HepG2 (cell line): ENCODE measurements around the gene AJM1. TPM values are rescaled to one million over a fixed set of nuclear protein-coding genes. Genes with fewer than 3 reads are reported as not detected.

Source experiments
- ATAC-seq: fragments of 200-7000 bp; cut with Tn5 transposase; 3 replicates; pipeline ENCODE4 v1.9.1; 2020; ENCODE audit warnings: mild to moderate bottlenecking, moderate library complexity
- BruUV-seq: library from RNA; stranded (reverse); fragments of 400-500 nt; replicated peaks from 2 replicates; lab custom pipeline; 2021; lab: Mats Ljungman, UMichigan
- CTCF ChIA-PET: fragments of 300-600 bp; formaldehyde crosslinking; extraction: SDS; loops from one replicate; lab custom pipeline; 2021; ENCODE audit warnings: low total read pairs, inconsistent platforms, low intra/inter-chr PET ratio; lab: Yijun Ruan, JAX
- POLR2A ChIA-PET: fragments of 350-600 bp; sonication (Branson Sonifier 250); formaldehyde crosslinking; loops from one replicate; lab custom pipeline; 2020; ENCODE audit warnings: antibody characterized with exemption, inconsistent platforms; lab: Yijun Ruan, JAX
- DNase-seq: peaks from one replicate; pipeline ENCODE4 v3.0.0-alpha.2; 2015; ENCODE audit warnings: low spot score
- FAIRE-seq: peaks from 3 replicates; lab custom pipeline; 2011; peaks lifted over from hg19 to GRCh38; lab: Jason Lieb, UNC
- H2AFZ ChIP-seq: one replicate; pipeline ENCODE4 v1.6.1; 2011; ENCODE audit warnings: low read length, inconsistent platforms
- H3K27ac ChIP-seq: fragments of 300-600 bp; 3 replicates; pipeline ENCODE4 v1.8.0; 2011; ENCODE audit warnings: mixed run types, mild to moderate bottlenecking, mixed read lengths, low read length, inconsistent platforms; ENCODE audit not compliant: insufficient read depth; ENCODE audit errors: extremely low read length
- H3K27me3 ChIP-seq, 2 experiments: fragments of 200-600 bp in 1 of 2; 2 replicates in 1 of 2; 3 replicates in 1 of 2; pipeline versions ENCODE4 v1.6.0 to v1.8.0; 2011; ENCODE audit warnings: low read length in 2 of 2, mild to moderate bottlenecking in 2 of 2, moderate library complexity in 2 of 2, inconsistent platforms in 1 of 2; ENCODE audit not compliant: insufficient read depth in 2 of 2, control insufficient read depth in 1 of 2
- H3K36me3 ChIP-seq, 2 experiments: fragments of 200-600 bp in 1 of 2; replicated peaks in 1 of 2; 2 replicates in 1 of 2; 3 replicates in 1 of 2; pipeline versions ENCODE4 v1.5.1 to v1.8.0; 2011; ENCODE audit warnings: low read length in 2 of 2, inconsistent platforms in 1 of 2; ENCODE audit not compliant: insufficient read depth in 2 of 2, control insufficient read depth in 1 of 2
- H3K4me1 ChIP-seq: 2 replicates; pipeline ENCODE4 v1.5.1; 2012; ENCODE audit warnings: low read length, inconsistent platforms; ENCODE audit not compliant: insufficient read depth
- H3K4me2 ChIP-seq: 2 replicates; pipeline ENCODE4 v1.6.0; 2011; ENCODE audit warnings: low read depth, low read length, inconsistent platforms
- H3K4me3 ChIP-seq, 3 experiments: fragments of 200-600 bp in 1 of 3; sonication (generic), shearing (Covaris generic) in 1 of 3; replicated peaks in 1 of 3; 2 replicates each; pipeline ENCODE4 v1.5.1; 2011 to 2016; ENCODE audit warnings: low read length in 3 of 3, inconsistent platforms in 2 of 3, low read depth in 2 of 3, mild to moderate bottlenecking in 2 of 3, control low read depth in 1 of 3, mixed read lengths in 1 of 3; ENCODE audit not compliant: insufficient read depth in 1 of 3
- H3K79me2 ChIP-seq: one replicate; pipeline ENCODE4 v1.6.1; 2011; ENCODE audit warnings: low read length, inconsistent platforms; ENCODE audit not compliant: insufficient read depth
- H3K9ac ChIP-seq: 2 replicates; pipeline ENCODE4 v1.6.0; 2011; ENCODE audit warnings: mild to moderate bottlenecking, low read depth, low read length, inconsistent platforms; ENCODE audit not compliant: insufficient read depth
- H3K9me3 ChIP-seq: 2 replicates; pipeline ENCODE4 v1.5.1; 2012; ENCODE audit warnings: mild to moderate bottlenecking, low read length
- H4K20me1 ChIP-seq: 2 replicates; pipeline ENCODE4 v1.6.0; 2011; ENCODE audit warnings: inconsistent platforms, mild to moderate bottlenecking, low read length, moderate library complexity; ENCODE audit not compliant: insufficient read depth
- HDAC1 ChIP-seq: sonication (generic); formaldehyde crosslinking; IDR thresholded peaks from 2 replicates; pipeline ENCODE4 v1.5.1; 2020; ENCODE audit warnings: mild to moderate bottlenecking, missing genetic modification reagents
- HOXA3 ChIP-seq: sonication (generic); formaldehyde crosslinking; IDR thresholded peaks from 2 replicates; pipeline ENCODE4 v1.5.0; 2020; ENCODE audit warnings: missing genetic modification reagents
- MTA1 ChIP-seq: sonication (generic); formaldehyde crosslinking; IDR thresholded peaks from 2 replicates; pipeline ENCODE4 v1.4.0; 2020; ENCODE audit warnings: missing genetic modification reagents, mild to moderate bottlenecking, borderline replicate concordance
- REL ChIP-seq: sonication (generic); formaldehyde crosslinking; conservative IDR thresholded peaks from 2 replicates; pipeline ENCODE4 v1.8.0; 2022; ENCODE audit warnings: mild to moderate bottlenecking, missing genetic modification reagents, moderate library complexity
- SAP130 ChIP-seq: IDR thresholded peaks from 2 replicates; pipeline ENCODE4 v1.6.1; 2016; ENCODE audit warnings: low read depth
- SCMH1 ChIP-seq: sonication (generic); formaldehyde crosslinking; IDR thresholded peaks from 2 replicates; pipeline ENCODE4 v1.9.0; 2021; ENCODE audit warnings: missing genetic modification reagents, mild to moderate bottlenecking, borderline replicate concordance
- SMC3 ChIP-seq: IDR thresholded peaks from 2 replicates; pipeline ENCODE4 v1.6.1; 2011; ENCODE audit warnings: low read length, improper control_type of control experiment
- SRSF1 ChIP-seq: fragments of 200-400 bp; formaldehyde crosslinking; optimal IDR thresholded peaks from 2 replicates; pipeline ENCODE3; 2017; ENCODE audit warnings: mild to moderate bottlenecking, low read depth, low read length, moderate library complexity
- TEAD3 ChIP-seq: optimal IDR thresholded peaks from 2 replicates; pipeline ENCODE3; 2016; ENCODE audit warnings: borderline replicate concordance
- ZBTB7B ChIP-seq: sonication (generic); formaldehyde crosslinking; IDR thresholded peaks from 2 replicates; pipeline ENCODE4 v1.4.0; 2020; ENCODE audit warnings: missing genetic modification reagents
- ZNF296 ChIP-seq: sonication (generic); formaldehyde crosslinking; conservative IDR thresholded peaks from 2 replicates; pipeline ENCODE4 v1.5.0; 2020; ENCODE audit warnings: mild to moderate bottlenecking, missing genetic modification reagents
- ZNF33B ChIP-seq: sonication (generic); formaldehyde crosslinking; IDR thresholded peaks from 2 replicates; pipeline ENCODE4 v1.5.1; 2020; ENCODE audit warnings: mild to moderate bottlenecking, missing genetic modification reagents
- ZNF451 ChIP-seq: sonication (generic); formaldehyde crosslinking; IDR thresholded peaks from 2 replicates; pipeline ENCODE4 v1.5.0; 2020; ENCODE audit warnings: mild to moderate bottlenecking, missing genetic modification reagents
- ZNF607 ChIP-seq: sonication (generic); formaldehyde crosslinking; IDR thresholded peaks from 2 replicates; pipeline ENCODE4 v1.5.1; 2020; ENCODE audit warnings: missing genetic modification reagents, mild to moderate bottlenecking, borderline replicate concordance
- ZSCAN29 ChIP-seq: sonication (generic); formaldehyde crosslinking; conservative IDR thresholded peaks from 2 replicates; pipeline ENCODE4 v1.4.0; 2020; ENCODE audit warnings: mild to moderate bottlenecking, missing genetic modification reagents
- whole genome bisulfite sequencing: methylation state at CpG from one replicate; pipeline ENCODE4 v1.1.6; 2017; ENCODE audit warnings: low lambda C conversion rate; 5-methylcytosine and 5-hydroxymethylcytosine counted together
- in situ Hi-C: cut with HindIII; loops from 2 replicates; pipeline ENCODE4 v1.10.0; 2017; ENCODE audit warnings: low pct_unique_long_range_greater_than_20kb; ENCODE audit not compliant: extremely low pct_ligation_motif_present
- intact Hi-C: fragments of 100-400 bp; cut with micrococcal nuclease; formaldehyde crosslinking; loops from one replicate; pipeline ENCODE4 v1.10.0; 2022; ENCODE audit not compliant: unreplicated experiment
- polyA plus RNA-seq, 8 experiments: library from polyadenylated mRNA; depleted of rRNA in 3 of 8; stranded (reverse) in 7 of 8; unstranded in 1 of 8; fragments of >200 nt; fragmentation: Illumina TruSeq in 4 of 8; extraction: Trizol in 4 of 8; gene quantifications; 2 replicates each; pipeline versions ENCODE4 v1.2.1 to v1.2.3, GENCODE V29; 2011 to 2016; ENCODE audit warnings: low read depth in 4 of 8, missing spikeins in 1 of 8, mixed read lengths in 1 of 8; ENCODE audit not compliant: insufficient read depth in 1 of 8
- total RNA-seq, 5 experiments: library from RNA; depleted of rRNA; stranded (reverse); fragments of >200 nt; fragmentation: Illumina TruSeq; extraction: Trizol; gene quantifications; 2 replicates each; pipeline ENCODE4 v1.2.3, GENCODE V29; 2016; ENCODE audit warnings: low read depth in 1 of 5
- TF ChIP-seq, protein P1 (sequence below): sonication (generic); formaldehyde crosslinking; IDR thresholded peaks from 2 replicates; pipeline ENCODE4 v1.8.1; 2023; ENCODE audit warnings: mild to moderate bottlenecking, moderate library complexity, missing genetic modification reagents
- TF ChIP-seq, protein P2 (sequence below): sonication (generic); formaldehyde crosslinking; conservative IDR thresholded peaks from 2 replicates; pipeline ENCODE4 v1.4.0; 2020; ENCODE audit warnings: missing genetic modification reagents
- TF ChIP-seq, protein P3 (sequence below): sonication (generic); formaldehyde crosslinking; IDR thresholded peaks from 2 replicates; pipeline ENCODE4 v1.8.0; 2022; ENCODE audit warnings: missing genetic modification reagents, mild to moderate bottlenecking, borderline replicate concordance
- TF ChIP-seq, protein P4 (sequence below): sonication (generic); formaldehyde crosslinking; IDR thresholded peaks from 2 replicates; pipeline ENCODE4 v1.4.0; 2020; ENCODE audit warnings: missing genetic modification reagents

The AJM1 gene
- total and polyA plus RNA-seq, 2 of the 13 experiments (the other 11 are each of a cell fraction or from before 2014, with no cell fraction given), result 1.1 to 1.2 TPM

DNA sequence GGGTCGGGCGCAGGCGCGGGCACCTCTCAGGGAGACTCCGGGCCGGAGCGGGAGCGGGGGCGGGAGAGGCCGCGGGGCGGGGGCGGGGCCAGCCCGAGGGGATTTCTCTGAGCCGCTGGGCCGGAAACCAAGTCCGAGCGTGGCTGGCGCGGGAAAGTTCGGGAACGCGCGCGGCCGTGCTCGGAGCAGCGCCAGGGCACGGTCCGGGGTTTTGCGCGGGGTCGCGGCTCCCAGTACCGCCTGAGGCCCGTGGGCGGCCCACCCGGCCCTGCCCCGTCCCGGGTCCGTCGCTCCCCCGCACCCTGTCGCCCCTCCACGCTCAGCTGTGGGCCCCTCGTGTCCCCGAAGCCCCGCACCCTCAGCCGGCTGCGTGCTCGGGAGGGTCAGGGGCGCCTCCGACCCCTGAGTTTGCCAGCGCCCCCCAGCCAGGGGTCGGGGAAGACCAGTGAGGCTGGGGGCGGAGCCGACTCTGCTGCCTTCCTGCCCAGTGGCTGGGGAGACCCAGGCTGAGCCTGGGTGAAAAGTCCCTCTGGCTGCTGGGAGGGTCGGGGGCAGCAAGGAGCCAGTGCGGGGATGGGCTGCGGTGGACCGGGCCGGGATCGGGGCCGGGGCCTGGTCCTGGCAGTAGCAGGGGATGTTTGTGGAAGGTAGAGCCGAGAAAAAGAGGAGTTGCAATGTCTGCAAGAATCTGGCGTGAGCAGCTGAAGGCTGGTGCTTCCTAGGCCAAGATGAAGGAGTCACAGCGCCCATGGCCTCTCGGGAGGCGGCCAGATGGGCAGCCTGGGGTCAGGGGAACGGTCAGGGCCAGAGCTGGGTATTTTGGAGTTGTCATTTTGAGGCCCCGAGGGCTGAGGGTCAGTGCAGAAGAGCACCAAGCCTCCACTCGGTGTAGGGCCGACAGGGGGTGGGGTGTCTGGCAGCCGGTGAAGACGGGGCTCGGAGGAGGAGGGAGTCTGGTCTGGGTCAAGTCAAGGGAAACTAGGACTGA, 44.6 kb downstream of the AJM1 start:
- 0% methylated on average over 21 of the region's 76 CpGs for WGBS
- Histone ChIP-seq H3K79me2 (peaks cover 50% of the 10 kb centered on the region), H2AFZ (no peak overlapping the region), H3K36me3 (peaks cover 0 to 12% of the 10 kb centered on the region in 2 experiments; a peak in 3 of 5 replicates), H3K27me3 (no peaks in the 10 kb centered on the region), H3K4me3 (peak overlapping the region; percentile 66 to 92 (median 81)), H4K20me1 (0 out of 2 replicates have a peak, but pooled peaks cover 10% of the 10 kb centered on the region), H3K4me2 (peak overlapping the region; percentile 96), H3K27ac (peak overlapping the region; percentile 74), H3K9ac (peak overlapping the region; percentile 89), H3K9me3 (no peaks in the 10 kb centered on the region), H3K4me1 (peaks cover 50% of the 10 kb centered on the region)
- no TSS peak for BruUV-seq
- intact Hi-C loops, result loop anchor here (5.0 to 10.0 kb wide), 2 partner anchors 50 to 102 kb away; no protein-coding TSS in a partner anchor
- ChIA-PET POLR2A (interaction anchor here (0.9 to 7.1 kb wide), 15 partner anchors 9 to 243 kb away, joined by 3 to 45 read pairs (median 5); partner anchors contain the start of genes C8G, EDF1, FBXW5 and MAN1B1), CTCF (no interaction called here)
- FAIRE-seq, result no peak
- in situ Hi-C loops, result no loop called here
- ATAC-seq, result peak; percentile 15; the same call in 2 of the 3 replicates
- DNase-seq, result no peak
- TF ChIP-seq TEAD3 (CRISPR knock-in tag) (peak; percentile 28), ZNF296 (CRISPR knock-in tag) (0 out of 2 replicates have a peak, but pooled peaks have one; percentile 52), ZNF33B (CRISPR knock-in tag) (peak; percentile 65; the same call in 1 of the 2 replicates), ZSCAN29 (CRISPR knock-in tag) (0 out of 2 replicates have a peak, but pooled peaks have one; percentile 25), MTA1 (CRISPR knock-in tag) (peak; percentile 65), ZNF451 (CRISPR knock-in tag) (peak; percentile 81; the same call in 1 of the 2 replicates), SMC3 (no peak), REL (0 out of 2 replicates have a peak, but pooled peaks have one; percentile 75), ZBTB7B (CRISPR knock-in tag) (peak; percentile 58; the same call in 1 of the 2 replicates), ZNF607 (0 out of 2 replicates have a peak, but pooled peaks have one; percentile 21), HOXA3 (CRISPR knock-in tag) (no peak; the same call in 1 of the 2 replicates), SAP130 (peak; percentile 59; the same call in 1 of the 2 replicates), SCMH1 (CRISPR knock-in tag) (no peak), SRSF1 (no peak), HDAC1 (CRISPR knock-in tag) (peak; percentile 19; the same call in 1 of the 2 replicates)
- TF ChIP-seq, protein P1, sequence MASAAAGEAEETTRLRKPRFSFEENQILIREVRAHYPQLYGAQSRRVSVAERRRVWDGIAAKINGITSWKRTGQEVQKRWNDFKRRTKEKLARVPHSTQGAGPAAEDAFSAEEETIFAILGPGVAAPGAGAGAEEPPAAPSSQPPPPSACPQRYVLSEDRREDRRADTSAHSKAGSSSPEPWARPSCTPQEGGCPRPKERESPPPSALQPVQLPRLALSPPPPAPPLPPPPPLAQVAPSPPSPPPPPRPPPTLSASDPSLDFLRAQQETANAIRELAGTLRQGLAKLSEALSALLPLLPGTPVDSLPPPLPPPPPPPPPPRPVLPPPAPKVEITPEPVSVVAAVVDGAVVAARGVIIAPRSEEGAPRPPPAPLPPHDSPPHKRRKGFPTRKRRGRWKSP (CRISPR knock-in tag), result 0 out of 2 replicates have a peak, but pooled peaks have one; percentile 46
- TF ChIP-seq, protein P2, sequence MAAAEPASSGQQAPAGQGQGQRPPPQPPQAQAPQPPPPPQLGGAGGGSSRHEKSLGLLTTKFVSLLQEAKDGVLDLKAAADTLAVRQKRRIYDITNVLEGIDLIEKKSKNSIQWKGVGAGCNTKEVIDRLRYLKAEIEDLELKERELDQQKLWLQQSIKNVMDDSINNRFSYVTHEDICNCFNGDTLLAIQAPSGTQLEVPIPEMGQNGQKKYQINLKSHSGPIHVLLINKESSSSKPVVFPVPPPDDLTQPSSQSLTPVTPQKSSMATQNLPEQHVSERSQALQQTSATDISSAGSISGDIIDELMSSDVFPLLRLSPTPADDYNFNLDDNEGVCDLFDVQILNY (CRISPR knock-in tag), result 0 out of 2 replicates have a peak, but pooled peaks have one; percentile 68
- TF ChIP-seq, protein P3, sequence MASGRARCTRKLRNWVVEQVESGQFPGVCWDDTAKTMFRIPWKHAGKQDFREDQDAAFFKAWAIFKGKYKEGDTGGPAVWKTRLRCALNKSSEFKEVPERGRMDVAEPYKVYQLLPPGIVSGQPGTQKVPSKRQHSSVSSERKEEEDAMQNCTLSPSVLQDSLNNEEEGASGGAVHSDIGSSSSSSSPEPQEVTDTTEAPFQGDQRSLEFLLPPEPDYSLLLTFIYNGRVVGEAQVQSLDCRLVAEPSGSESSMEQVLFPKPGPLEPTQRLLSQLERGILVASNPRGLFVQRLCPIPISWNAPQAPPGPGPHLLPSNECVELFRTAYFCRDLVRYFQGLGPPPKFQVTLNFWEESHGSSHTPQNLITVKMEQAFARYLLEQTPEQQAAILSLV (CRISPR knock-in tag), result peak; percentile 25; the same call in 1 of the 2 replicates
- TF ChIP-seq, protein P4, sequence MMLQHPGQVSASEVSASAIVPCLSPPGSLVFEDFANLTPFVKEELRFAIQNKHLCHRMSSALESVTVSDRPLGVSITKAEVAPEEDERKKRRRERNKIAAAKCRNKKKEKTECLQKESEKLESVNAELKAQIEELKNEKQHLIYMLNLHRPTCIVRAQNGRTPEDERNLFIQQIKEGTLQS, result 0 out of 2 replicates have a peak, but pooled peaks have one; percentile 10
